ELF-1 (cell line): ENCODE measurements around the gene TGFBR2.

Experiments
- DNase-seq: peaks from one replicate; pipeline ENCODE4 v3.0.0-alpha.2; 2016; ENCODE audit warnings: low read depth, low spot score

Gene TGFBR2

DNA sequence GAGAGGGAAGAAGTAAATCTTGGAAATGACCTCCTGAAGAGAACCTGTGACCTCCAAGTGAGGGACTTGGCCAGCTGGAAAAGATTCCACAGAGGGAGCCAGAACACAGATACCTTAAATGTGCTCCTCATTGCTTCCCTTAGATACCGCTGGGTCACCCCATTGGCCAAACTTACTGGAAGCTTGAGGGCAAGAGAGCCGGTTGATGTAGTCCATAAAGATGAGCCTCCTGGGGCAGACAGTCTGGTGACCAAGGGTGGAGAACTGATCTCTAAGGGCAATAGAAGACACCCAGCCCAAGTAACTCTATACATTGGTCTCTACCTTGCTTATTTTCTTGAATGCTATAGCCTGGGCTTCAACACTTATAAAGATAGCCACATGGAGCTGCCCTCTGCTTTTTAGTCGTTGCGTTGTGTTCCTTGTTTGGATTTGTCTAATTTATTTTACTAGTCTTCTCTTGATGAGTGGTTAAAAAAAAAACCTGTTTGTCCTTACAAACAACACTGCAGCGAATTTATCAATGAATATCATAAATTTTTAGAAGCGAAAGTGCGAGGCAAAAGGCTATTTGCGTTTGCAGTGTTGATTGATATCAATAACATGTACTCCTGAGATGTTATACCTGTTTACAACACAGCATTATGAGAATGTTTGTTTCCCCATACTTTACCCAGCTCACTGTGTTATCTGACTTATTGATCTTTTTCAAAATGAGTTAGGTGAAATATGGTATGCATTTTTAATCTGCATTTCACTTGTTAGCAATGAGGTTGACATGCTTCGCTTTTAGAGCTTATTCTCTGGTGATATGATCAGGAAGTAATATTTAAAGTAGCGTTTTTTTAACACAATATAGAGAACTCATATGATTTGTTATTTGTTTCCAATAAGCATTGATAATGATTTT lies 31.2 kb downstream of the TGFBR2 start:
- no peak for DNase-seq

DNA sequence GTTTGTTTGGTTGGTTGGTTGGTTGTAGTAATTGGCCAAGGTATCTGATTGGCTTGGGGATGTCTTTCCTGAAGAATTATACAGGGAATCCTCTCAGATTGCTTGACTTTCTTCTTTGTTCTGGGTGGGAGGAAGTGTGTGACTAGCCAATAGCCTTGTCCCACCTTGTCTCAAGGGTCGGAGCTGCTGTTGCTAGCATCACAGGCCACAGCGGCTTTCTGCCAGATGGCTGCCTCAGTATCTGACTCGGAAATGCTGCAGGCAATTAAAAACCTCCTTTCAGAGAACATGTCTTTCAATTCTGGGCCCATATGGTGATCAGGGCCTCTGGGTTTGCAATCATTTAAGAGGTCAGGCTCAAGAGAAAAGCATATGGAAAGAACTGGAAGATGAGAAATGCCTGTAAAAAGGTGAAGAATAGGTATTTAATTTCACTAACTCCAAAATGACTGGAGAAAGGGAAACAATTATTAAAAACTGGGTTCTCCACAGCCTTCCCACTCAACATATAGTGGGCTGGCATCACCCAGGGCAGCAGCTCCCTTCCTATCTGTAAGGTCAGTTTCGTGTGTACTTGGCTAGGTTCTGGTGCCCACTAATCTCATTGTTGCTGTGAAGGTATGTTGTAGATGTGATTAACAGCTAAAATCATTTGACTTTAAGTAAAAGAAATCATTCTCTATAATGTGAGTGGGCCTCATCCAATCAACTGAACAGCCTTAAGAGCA lies 32.4 kb downstream of the TGFBR2 start:
- no peak for DNase-seq

DNA sequence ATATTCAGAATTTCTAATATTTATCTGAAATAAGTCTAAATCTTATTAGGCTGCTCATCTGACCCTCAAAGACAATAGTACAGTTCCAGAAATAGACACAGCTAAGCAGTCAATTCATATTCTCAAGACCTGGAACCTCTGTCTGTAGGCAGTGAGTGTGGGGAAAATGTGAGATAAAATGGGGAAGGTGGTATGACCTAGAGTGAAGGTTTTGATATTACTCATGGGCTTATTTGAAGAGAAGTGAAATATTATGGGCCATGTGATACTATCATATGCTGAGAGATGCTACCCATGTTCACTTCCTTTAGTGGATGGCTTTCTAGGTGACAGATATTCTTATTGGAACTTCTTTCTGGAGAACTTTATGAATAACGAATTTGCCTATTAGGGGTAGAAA lies 33.5 kb downstream of the TGFBR2 start:
- DNase-seq: no peak

DNA sequence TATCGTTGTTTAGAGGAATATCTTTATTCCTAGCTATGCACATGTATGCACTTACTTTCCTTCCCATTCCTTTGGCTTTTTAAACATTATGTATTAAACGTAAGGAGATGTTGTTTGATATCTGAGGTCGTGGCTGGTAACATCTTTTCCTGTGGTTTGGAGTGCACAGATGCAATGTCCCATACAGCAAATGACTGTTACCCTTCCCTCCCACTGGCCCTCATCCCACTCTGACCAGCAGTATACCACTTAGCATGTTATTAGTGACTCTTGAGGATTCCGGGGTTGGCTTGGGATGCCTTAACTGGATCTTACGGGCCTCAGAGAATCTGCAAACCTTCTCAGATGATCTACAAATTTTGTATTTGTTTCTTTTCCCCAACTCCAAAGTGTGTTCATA lies 34.5 kb downstream of the TGFBR2 start:
- no peak for DNase-seq

DNA sequence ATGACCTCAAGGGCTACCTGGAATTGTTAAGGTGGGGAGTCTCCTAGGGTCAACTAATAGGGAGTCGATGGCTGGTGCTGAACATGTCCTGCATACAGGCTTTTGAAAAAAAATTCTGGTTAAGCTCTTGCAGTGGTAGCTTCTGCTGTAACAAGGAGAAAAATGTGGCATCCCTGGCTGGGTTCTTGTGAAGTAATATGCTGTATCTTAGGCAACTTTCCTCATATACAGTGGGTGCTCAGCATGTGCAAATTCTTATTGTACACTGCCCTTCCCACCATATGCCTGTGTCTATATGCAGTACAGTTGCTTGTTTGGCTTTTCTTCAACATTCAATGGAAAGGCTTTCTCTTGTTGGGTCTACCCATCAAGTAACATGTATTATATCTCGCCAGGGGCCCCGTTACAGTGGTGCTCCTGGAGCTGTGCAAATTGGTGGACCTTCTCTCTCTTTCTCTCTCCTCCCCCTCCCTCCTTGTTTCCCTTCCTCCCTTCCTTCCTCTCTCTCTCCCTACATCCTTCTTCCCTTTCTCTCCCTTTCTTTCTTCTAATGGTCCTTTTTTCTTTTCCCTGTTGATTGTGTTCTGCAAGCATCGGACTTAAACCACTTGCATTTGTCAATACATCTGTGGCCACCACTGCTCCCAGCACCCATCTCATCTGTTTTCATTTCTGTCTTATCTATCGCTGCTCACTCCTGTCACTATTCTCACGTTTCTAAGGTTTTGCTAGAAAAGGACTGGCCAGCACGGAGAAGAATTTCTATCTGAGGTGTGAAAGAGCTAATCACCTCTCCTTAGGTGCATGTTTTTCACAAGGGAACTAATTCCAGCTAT lies 35.2 kb downstream of the TGFBR2 start:
- DNase-seq: no peak

DNA sequence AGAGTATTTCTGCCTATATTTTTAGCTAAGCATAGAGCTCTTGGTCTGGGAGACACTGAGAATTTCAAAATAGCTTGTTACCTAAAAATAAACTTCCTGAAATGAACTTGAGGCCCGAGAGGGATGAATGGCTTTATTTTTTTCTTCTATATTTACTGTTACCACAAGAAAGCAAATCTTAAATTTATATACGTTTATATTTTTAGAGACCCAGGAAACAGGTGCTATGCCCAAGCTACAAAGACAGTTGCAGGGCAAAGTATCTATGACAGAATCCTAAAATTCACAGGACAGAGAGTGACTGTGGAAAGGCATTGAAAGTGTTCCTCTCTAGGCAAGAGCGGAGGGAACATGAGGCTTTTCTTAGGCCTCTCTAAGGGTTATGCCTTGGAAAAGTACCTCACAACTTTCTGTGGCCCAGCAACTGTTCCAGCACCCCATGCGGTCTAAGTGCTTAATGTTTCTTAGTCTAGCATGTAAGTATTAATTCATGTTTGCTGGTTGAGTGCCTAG lies 36.5 kb downstream of the TGFBR2 start:
- no peak for DNase-seq

DNA sequence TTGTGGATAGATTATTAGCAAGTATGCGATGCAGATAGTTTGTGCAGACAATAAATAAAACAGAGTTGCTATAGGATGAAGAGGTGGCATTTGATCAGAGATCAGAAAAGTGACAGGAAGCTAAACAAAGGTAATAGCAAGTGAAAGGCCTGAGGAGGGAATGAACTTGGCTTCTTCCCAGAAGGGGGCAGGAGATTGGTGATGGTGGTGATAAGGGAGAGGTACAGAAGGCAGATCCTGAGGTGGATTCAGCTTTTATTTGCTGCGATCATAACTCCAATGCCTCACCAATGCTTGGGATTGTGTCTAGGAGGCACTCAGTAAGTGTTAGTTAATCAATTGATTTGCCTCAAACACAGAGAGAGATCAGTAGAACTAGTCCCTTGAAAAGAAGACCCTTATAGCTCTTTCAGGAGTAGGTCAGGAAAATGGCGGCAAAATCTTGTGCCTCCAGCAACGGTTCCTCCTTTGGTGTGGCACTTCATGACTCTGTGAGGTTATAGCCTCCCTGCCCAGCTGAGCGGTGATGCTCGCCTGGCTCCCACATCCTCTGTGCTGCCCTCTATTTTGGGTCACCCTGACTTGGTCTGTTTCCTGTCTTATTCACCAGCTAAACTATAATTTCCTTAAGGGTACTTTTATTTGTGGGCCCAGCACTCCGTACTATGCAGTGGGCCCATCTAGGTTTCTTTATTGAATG lies 37.5 kb downstream of the TGFBR2 start:
- DNase-seq: no peak

DNA sequence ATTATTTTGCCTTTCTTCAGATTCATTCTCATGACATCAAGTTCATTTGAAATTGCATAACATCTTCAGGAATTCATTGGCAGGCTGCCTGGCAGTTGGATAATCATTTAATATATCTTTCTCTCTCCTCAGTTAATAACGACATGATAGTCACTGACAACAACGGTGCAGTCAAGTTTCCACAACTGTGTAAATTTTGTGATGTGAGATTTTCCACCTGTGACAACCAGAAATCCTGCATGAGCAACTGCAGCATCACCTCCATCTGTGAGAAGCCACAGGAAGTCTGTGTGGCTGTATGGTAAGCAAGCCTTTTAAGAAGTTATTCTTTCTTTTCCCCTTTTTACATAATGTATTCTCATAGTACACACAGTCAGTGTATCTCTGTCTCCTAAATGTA lies 38.2 kb downstream of the TGFBR2 start:
- no peak for DNase-seq

DNA sequence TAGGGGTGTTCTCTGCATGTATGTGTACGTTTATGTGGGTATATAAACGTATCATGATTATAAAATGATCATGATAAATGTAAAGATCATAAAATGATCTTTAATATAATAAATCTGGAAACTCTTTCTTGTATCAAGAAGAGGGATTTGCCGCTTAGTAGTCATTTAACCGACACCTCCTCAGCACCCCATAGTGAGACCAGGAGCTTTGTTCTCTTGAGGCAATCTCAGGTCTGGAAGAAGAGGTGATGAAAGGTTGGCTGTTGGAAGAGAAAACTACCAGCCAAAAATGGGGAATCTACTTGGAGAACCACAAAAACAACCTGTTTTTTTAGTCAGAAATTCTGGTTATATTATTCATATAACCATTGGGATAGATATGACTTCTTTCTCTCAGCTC lies 38.7 kb downstream of the TGFBR2 start:
- DNase-seq: no peak

DNA sequence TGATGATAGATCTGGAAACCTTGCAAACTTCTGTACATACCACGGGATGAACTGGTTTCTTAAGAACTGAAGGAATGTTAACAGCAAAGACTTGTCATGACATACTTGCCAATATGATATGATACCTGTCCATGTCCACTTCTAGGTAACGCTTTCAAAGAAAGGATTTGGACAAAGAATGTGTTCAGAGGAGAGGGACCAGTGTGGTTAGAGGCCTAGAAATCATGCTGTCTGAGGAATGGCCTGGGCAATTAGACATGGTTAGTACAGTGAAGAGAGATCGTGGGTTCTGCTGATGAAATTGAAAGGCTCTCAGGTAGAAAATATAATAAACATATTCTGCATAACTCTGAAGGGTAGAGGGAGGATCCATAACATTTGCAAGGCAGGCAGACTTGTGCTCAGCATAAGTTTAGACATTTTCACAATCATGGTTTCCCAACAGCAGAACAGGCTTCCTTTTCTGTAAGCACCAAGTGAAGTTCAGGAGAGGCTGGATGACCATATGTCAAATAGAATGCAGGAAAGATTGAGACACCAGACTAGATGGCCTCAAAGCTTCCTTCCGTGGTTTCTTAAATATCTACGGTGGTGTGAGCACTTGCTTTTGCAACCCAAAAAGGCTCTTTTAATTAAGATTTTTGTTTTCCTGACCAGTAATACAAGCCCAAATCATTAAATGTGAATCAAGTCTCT lies 39.9 kb downstream of the TGFBR2 start:
- DNase-seq: no peak

DNA sequence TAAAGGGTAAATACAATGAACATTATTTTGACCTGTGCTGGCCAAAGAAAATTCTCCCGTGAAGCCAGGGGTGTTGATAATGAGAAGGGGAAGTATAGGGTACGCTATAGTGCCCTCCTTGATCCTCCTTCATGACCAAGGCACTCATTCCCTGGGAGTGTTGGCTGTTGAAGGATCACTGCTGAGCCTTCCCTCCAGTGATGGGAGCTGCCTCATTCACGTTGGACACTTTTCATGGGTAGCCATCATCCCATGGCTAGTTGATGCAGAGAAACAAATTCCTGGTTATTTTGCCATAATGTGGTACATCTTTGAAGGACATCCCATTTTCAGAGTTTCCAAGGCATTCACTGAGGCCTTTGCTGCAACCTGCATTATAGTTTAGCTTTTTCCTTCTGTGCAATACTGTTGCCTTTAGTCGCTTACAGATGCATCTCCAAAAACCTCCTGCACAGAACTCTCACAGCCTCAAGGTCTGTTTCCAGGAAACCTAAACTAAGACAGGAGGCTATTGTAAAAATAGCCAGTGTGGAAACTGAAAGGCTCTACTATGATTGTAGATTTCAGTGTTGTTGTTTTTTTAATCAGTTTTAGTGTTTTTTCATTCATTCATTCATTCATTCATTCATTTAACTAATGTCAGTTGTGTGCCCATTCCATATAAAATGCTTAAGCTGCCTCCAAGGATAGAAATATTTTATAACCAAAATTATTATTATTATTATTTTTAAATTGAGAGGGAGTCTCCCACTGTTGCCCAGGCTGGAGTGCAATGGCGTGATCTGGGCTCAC lies 40.8 kb downstream of the TGFBR2 start:
- no peak for DNase-seq

DNA sequence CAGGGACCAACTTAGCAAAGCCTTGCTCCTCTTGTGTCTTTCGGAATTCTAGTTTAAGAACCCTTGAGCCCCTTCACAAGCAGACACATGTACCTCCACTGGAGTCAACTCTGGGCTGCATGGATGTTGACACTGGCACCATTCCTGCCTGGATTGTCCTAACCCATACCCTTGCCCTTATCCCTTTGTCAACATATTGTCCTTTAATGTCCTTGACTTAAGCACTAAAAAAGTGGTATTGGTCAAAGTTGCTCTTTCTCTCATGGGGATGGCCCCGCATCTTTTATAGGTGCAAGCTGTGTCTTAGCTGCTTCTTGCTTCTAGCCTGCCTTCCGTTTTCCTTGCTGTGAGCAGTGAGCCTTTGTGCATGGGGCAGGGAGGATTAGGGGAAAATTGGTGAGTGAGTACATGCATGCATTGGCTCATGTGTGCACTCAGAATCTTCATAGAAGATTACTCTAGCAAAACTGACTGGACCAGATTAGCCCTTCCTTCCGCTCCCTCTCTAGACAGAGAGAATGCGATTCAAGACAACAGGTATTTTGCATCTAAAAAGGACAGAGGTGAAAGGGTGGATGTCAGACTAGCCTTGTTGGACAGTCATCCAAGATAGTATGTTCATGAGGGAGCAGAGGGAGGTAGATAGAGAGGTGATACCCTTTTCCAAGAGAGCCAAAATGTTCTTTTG lies 42.4 kb downstream of the TGFBR2 start:
- no peak for DNase-seq

DNA sequence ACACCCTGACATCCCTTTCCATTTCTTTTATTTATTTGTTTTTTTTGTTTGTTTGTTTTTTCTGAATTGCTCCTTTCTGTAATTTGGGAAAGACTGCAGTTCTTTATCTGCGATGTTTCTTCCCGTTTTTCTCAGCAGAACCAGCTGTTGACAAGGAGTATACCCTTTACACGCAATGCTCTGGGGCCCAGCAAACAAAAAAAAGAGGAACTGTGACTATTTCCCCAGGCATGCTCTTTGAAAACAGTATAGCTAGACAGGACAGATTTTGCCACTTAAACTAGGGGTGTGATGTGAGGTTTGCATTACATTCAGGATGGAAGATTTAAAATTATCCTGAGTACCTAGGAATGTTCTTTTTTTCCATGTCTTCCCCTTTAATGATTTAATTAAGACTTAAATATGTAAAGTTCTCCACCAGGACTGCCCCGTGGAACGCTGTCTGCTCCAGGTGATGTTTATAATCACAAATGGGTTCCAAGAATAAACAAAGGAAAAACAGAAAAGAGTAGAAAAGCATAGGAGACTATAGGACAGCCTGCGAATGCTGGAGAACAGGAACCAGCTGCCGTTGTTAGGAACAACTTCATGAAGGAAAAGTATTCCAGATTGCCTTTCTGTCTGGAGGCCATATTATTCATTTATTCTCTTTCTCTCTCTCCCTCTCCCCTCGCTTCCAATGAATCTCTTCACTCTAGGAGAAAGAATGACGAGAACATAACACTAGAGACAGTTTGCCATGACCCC lies 43.3 kb downstream of the TGFBR2 start:
- DNase-seq: no peak

DNA sequence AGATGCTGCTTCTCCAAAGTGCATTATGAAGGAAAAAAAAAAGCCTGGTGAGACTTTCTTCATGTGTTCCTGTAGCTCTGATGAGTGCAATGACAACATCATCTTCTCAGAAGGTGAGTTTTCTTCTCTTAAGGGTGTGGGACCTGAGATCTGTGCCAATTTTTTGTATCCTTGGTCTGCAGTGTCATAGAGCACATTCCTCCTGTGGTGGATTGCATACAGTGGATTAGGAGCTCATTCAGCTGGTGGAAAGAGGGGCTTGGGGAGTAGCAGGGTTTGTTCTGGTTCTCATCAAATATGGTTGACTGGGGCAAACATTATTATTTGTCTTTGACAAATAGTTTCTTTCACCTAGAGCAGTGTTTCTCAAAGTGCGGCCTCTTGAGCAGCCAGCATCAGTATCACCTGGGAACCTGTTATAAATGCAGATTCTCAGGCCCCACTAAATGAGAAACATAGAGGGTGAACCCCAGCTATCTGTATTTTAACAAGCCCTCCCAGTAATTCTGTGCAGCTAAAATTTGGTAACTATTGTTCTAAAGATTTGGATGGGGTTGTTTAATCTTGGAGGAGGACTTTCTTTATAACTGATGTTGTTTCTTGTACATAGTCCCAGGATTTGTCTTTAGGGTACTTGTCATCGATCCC lies 44.1 kb downstream of the TGFBR2 start:
- DNase-seq: no peak

DNA sequence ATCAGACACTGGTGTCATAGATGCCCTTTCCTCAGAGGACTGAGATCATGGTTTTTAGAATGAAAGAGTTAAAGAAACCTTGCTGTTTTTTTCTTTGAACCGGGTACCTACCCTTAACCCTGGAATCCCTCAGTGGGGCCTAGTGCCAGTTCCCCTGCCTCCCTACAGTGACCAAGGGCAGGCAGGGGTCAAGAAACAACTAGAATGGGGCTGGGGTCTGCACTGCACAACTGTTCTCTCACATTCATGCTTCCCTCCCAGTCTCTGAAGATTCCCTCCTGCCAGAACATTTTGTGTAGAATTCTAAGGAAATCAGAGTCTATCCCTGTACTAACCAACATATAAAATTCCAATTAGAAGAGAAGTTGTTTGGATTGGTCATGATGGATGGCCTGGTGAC lies 47.9 kb downstream of the TGFBR2 start:
- no peak for DNase-seq

DNA sequence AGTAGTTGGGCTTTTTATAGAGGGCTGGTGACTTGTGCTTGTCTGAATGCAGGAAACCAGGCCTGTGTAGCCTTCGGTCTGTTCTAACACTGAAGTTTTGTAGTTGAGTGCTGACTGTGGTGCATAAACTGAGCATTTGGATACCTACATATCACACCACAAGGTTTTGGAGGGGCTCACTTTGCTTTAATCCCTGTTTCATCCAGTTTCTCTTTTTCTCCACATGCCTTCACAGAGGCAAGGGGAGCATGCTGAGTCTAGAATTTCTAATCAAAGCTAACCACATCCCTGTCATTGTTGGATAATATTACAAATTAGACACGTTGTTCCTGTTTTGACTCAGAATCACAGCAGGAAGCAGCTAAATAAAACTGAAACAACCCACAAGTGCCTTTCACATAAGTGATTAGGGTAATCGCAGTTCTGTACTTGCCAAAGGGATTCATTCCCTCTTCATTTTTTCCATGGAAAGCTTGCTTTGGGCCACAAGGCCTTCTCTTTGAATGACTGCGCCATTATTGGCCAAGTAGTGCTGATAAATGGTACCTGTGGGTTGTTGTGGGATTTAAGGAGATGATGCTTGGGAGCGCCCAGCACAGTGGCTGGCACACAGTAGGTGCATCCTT lies 48.9 kb downstream of the TGFBR2 start:
- DNase-seq: no peak

DNA sequence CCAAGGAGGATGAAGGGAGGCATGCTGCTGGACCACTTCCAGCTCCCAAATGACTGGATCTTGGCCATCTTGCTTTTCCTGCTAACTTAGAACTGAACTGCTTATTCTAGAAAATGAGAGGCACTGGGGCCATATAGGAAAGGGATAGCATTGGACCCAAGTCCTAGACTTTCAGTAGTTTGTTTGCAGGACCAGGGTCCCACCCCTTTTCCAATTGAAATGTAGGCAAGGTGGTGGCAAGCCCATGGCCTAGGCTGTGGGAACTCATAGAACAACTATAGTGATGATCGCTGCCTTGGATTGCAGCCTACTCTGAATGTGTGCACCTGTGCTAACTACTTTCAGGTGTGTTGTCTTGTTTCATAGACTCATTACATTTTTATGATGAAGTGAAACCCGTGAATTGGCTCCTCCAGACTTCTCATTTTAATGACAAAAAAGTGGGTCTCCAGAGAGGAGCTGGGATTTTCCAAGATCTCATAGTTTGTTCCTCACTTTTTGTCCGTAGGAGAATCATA lies 50.3 kb downstream of the TGFBR2 start:
- DNase-seq: no peak
